OCI-LY7 (cell line): ENCODE data around the gene COPS8. TPM values are rescaled to one million over a fixed set of nuclear protein-coding genes. Genes with fewer than 3 reads are reported as not detected.

Source experiments
- BruUV-seq: library from RNA; stranded (reverse); fragments of 400-500 nt; replicated peaks from 2 replicates; lab custom pipeline; 2021; lab: Mats Ljungman, UMichigan
- CTCF ChIA-PET: fragments of 300-600 bp; sonication (Branson Sonifier 250); formaldehyde crosslinking; loops from one replicate; lab custom pipeline; 2022; ENCODE audit warnings: antibody characterized with exemption; ENCODE audit not compliant: unreplicated experiment; lab: Charles Lee
- POLR2A ChIA-PET: fragments of 300-600 bp; sonication (Branson Sonifier 250); formaldehyde crosslinking; loops from one replicate; lab custom pipeline; 2022; ENCODE audit warnings: antibody characterized with exemption; lab: Charles Lee
- DNase-seq: peaks from one replicate; pipeline ENCODE4 v3.0.0-alpha.2; 2015; ENCODE audit warnings: low spot score
- H2AFZ ChIP-seq: fragments of 200-600 bp; sonication (generic), shearing (Covaris generic); 2 replicates; pipeline ENCODE4 v1.6.1; 2014; ENCODE audit warnings: mild to moderate bottlenecking, antibody characterized with exemption, low read length, moderate library complexity
- H3K27ac ChIP-seq: fragments of 200-600 bp; sonication (generic); 2 replicates; pipeline ENCODE4 v1.5.1; 2014; ENCODE audit warnings: mixed run types, low read depth, mild to moderate bottlenecking, moderate library complexity, low read length, inconsistent platforms; ENCODE audit not compliant: poor library complexity, severe bottlenecking
- H3K36me3 ChIP-seq: fragments of 200-600 bp; sonication (generic); 2 replicates; pipeline ENCODE4 v1.6.1; 2014; ENCODE audit warnings: mild to moderate bottlenecking, antibody characterized with exemption, low read length, moderate library complexity, mixed read lengths; ENCODE audit not compliant: insufficient read depth
- H3K4me1 ChIP-seq: fragments of 200-600 bp; sonication (generic); 2 replicates; pipeline ENCODE4 v1.5.1; 2014; ENCODE audit warnings: mild to moderate bottlenecking, low read length; ENCODE audit not compliant: insufficient read depth, poor library complexity, severe bottlenecking
- H3K4me2 ChIP-seq: fragments of 200-600 bp; sonication (generic); 2 replicates; pipeline ENCODE4 v1.6.1; 2014; ENCODE audit warnings: mild to moderate bottlenecking, low read length
- H3K4me3 ChIP-seq: fragments of 200-600 bp; sonication (generic); 2 replicates; pipeline ENCODE4 v1.5.1; 2014; ENCODE audit warnings: mild to moderate bottlenecking, low read depth, low read length; ENCODE audit not compliant: poor library complexity, severe bottlenecking
- H3K79me2 ChIP-seq: fragments of 200-600 bp; sonication (generic); 2 replicates; pipeline ENCODE4 v1.6.1; 2016; ENCODE audit warnings: low read depth, mild to moderate bottlenecking, low read length, moderate library complexity, mixed read lengths; ENCODE audit not compliant: insufficient read depth
- H3K9me2 ChIP-seq: fragments of 200-600 bp; sonication (generic); 2 replicates; pipeline ENCODE4 v1.6.1; 2016; ENCODE audit warnings: mild to moderate bottlenecking, low read length, mixed read lengths; ENCODE audit not compliant: insufficient read depth
- H3K9me3 ChIP-seq: fragments of 200-600 bp; sonication (generic); 2 replicates; pipeline ENCODE4 v1.6.1; 2014; ENCODE audit warnings: mild to moderate bottlenecking, mixed run types, low read length, mixed read lengths
- H4K20me1 ChIP-seq: fragments of 200-600 bp; sonication (generic); 2 replicates; pipeline ENCODE4 v1.6.1; 2014; ENCODE audit warnings: mild to moderate bottlenecking, antibody characterized with exemption, low read length, moderate library complexity, mixed read lengths; ENCODE audit not compliant: insufficient read depth
- EZH2phosphoT487 ChIP-seq: fragments of 200-600 bp; sonication (generic); IDR thresholded peaks from 2 replicates; pipeline ENCODE4 v1.6.1; 2018; ENCODE audit warnings: low read depth, borderline replicate concordance, mild to moderate bottlenecking, mixed run types, antibody characterized with exemption, low read length, moderate library complexity, mixed read lengths
- intact Hi-C: fragments of 100-400 bp; cut with micrococcal nuclease; formaldehyde crosslinking; loops from one replicate; pipeline ENCODE4 v1.10.0; 2022; ENCODE audit not compliant: unreplicated experiment
- total RNA-seq, 2 experiments: library from RNA; depleted of rRNA in 1 of 2; stranded (reverse); fragments of >200 nt in 1 of 2; shearing (Covaris generic) in 1 of 2; gene quantifications; 2 replicates each; pipeline ENCODE4 v1.2.3, GENCODE V29; 2014 to 2022
- TF ChIP-seq, protein P1 (sequence below): fragments of 200-600 bp; sonication (generic); conservative IDR thresholded peaks from 2 replicates; pipeline ENCODE4 v1.5.1; 2014; ENCODE audit warnings: mild to moderate bottlenecking, antibody characterized with exemption, low read length, moderate library complexity, mixed read lengths

The COPS8 gene
- total RNA-seq, 2 experiments from 2014 or later = 58.8 to 117 TPM

DNA sequence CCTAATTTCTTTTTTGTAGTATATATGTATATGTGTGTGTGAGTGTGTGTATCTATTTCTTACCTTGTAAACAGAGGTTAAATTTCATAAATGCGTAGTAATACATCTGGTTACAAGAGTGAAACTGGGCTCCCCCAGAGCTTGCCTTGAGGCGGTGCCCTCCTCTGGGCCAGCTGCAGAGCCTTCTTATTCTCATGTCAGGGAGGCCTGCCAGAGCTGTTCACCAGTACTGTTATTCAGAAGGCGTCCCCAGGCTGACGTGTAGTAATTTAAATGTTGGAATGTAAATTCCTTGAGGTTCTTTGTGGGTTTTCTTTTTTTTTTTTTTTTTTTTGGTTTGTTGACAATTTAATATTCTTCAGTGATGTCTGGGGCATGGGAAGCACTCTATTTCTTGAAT is 11.2 kb downstream of the COPS8 start:
- peaks cover 85% of the 10 kb centered on the region for H3K36me3 ChIP-seq

DNA sequence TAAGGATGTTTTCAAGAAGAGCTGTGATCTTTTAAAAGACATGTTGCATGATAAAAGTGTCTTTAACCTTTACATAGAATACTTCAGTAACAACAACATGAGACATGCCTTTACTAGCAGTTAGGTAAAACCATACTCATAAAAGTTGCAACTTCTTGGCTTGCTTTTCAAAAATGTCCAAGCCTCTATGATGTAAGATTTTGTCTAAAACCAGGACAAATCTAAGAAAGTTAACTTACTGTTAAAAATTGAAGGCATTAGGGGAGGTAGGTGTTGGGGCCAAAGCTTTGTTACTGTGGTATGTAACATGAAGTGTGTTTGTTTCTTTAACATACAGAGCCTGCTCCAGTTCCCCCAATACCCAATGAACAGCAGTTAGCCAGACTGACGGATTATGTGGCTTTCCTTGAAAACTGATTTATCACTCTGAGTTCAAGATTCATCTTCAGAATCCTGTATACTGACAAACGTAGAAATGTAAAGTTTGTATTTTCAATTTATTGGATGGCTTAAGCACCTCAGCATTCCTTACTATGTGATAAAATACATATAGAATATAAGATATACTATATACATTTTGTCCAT is 11.7 kb downstream of the COPS8 start:
- TF ChIP-seq EZH2phosphoT487 = no peak
- TF ChIP-seq, protein P1, sequence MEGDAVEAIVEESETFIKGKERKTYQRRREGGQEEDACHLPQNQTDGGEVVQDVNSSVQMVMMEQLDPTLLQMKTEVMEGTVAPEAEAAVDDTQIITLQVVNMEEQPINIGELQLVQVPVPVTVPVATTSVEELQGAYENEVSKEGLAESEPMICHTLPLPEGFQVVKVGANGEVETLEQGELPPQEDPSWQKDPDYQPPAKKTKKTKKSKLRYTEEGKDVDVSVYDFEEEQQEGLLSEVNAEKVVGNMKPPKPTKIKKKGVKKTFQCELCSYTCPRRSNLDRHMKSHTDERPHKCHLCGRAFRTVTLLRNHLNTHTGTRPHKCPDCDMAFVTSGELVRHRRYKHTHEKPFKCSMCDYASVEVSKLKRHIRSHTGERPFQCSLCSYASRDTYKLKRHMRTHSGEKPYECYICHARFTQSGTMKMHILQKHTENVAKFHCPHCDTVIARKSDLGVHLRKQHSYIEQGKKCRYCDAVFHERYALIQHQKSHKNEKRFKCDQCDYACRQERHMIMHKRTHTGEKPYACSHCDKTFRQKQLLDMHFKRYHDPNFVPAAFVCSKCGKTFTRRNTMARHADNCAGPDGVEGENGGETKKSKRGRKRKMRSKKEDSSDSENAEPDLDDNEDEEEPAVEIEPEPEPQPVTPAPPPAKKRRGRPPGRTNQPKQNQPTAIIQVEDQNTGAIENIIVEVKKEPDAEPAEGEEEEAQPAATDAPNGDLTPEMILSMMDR = no peak
- peaks cover 82% of the 10 kb centered on the region for H3K36me3 ChIP-seq
- no peak overlapping the region for H2AFZ ChIP-seq
- POLR2A ChIA-PET = interaction anchor here (0.7 to 1.4 kb wide), 2 partner anchors 11 to 1133 kb away, joined by 4 to 7 read pairs; partner anchors contain the start of gene COPS8
- no peak overlapping the region for H3K4me2 ChIP-seq
- H3K4me3 ChIP-seq = no peak overlapping the region
- no peaks in the 10 kb centered on the region for H3K9me2 ChIP-seq
- no peaks in the 10 kb centered on the region for H3K79me2 ChIP-seq
- BruUV-seq = no TSS peak
- intact Hi-C loops = no loop called here
- no peak for DNase-seq
- H4K20me1 ChIP-seq = no peaks in the 10 kb centered on the region
- H3K27ac ChIP-seq = no peak overlapping the region
- H3K4me1 ChIP-seq = peaks cover 5% of the 10 kb centered on the region
- H3K9me3 ChIP-seq = no peaks in the 10 kb centered on the region
- CTCF ChIA-PET = no interaction called here

More for the DNA sequence above, 11.2 kb downstream of the COPS8 start:
- Histone ChIP-seq H3K4me1 (peaks cover 5% of the 10 kb centered on the region), H2AFZ (no peak overlapping the region), H4K20me1 (no peaks in the 10 kb centered on the region), H3K9me2 (no peaks in the 10 kb centered on the region), H3K4me3 (no peak overlapping the region), H3K9me3 (no peaks in the 10 kb centered on the region), H3K79me2 (no peaks in the 10 kb centered on the region), H3K27ac (no peak overlapping the region), H3K4me2 (no peak overlapping the region)
- BruUV-seq = no TSS peak
- DNase-seq = no peak
- POLR2A ChIA-PET = interaction anchor here (0.7 to 1.4 kb wide), 2 partner anchors 11 to 1134 kb away, joined by 4 to 7 read pairs; partner anchors contain the start of gene COPS8
- TF ChIP-seq, protein P1 = no peak
- TF ChIP-seq EZH2phosphoT487 = no peak
- CTCF ChIA-PET = no interaction called here
- intact Hi-C loops = no loop called here
